ENCODE data around the gene DAD1. TPM values are rescaled to one million over a fixed set of nuclear protein-coding genes. Genes with fewer than 3 reads are reported as not detected.

Gene DAD1
- total and polyA plus RNA-seq, 12 donors: 91.8 to 537 (median 291) TPM

DNA sequence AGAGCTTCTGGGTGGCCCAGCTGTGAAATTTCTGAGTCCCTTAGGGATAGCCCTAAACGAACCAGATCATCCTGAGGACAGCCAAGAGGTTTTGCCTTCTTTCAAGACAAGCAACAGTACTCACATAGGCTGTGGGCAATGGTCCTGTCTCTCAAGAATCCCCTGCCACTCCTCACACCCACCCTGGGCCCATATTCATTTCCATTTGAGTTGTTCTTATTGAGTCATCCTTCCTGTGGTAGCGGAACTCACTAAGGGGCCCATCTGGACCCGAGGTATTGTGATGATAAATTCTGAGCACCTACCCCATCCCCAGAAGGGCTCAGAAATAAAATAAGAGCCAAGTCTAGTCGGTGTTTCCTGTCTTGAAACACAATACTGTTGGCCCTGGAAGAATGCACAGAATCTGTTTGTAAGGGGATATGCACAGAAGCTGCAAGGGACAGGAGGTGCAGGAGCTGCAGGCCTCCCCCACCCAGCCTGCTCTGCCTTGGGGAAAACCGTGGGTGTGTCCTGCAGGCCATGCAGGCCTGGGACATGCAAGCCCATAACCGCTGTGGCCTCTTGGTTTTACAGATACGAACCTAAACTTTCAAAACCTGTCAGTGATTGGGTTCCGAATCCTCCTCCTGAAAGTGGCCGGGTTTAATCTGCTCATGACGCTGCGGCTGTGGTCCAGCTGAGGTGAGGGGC lies 38.9 kb downstream of the DAD1 start:
- no peak for DNase-seq
- peaks cover 8 to 23% of the 10 kb centered on the region in 2 donors for H3K4me1 ChIP-seq (replicated peaks in 1 of 2)
- H3K27ac ChIP-seq: no peak overlapping the region
- no peak overlapping the region for H3K4me3 ChIP-seq
- intact Hi-C loops (cut with DNase I): loop anchor here (5.0 to 10.0 kb wide), 3 partner anchors 105 to 302 kb away; partner anchors contain the start of gene MRPL52 (in 1 of the 2)
- TF ChIP-seq POLR2A (IDR thresholded peaks at IDR 0.05) (no peak), CTCF (IDR thresholded peaks at IDR 0.05) (no peak)
- 66 to 80% (median 72%) methylated on average over 8 to 11 of the region's 11 CpGs for WGBS, 4 donors
- no peaks in the 10 kb centered on the region for H3K9me3 ChIP-seq (replicated peaks in 1 of 3)
- H3K27me3 ChIP-seq: no peaks in the 10 kb centered on the region
- no peaks in the 10 kb centered on the region for H3K36me3 ChIP-seq (replicated peaks in 1 of 2)

- Histone ChIP-seq H3K9me3 (replicated peaks in 1 of 3) (no peaks in the 10 kb centered on the region), H3K27ac (no peak overlapping the region), H3K4me3 (no peak overlapping the region), H3K27me3 (no peaks in the 10 kb centered on the region), H3K4me1 (replicated peaks in 1 of 2) (peaks cover 8 to 23% of the 10 kb centered on the region in 2 donors), H3K36me3 (replicated peaks in 1 of 2) (no peaks in the 10 kb centered on the region)
- 70 to 96% (median 87%) methylated on average over 6 of the region's 6 CpGs for WGBS, 4 donors
- TF ChIP-seq POLR2A (IDR thresholded peaks at IDR 0.05) (no peak), CTCF (IDR thresholded peaks at IDR 0.05) (no peak)
- intact Hi-C loops (cut with DNase I): no loop called here
- no peak for DNase-seq
Observed at GRCh38 chr14:22549324-22549962, 39.6 kb downstream of the DAD1 start.

DNA sequence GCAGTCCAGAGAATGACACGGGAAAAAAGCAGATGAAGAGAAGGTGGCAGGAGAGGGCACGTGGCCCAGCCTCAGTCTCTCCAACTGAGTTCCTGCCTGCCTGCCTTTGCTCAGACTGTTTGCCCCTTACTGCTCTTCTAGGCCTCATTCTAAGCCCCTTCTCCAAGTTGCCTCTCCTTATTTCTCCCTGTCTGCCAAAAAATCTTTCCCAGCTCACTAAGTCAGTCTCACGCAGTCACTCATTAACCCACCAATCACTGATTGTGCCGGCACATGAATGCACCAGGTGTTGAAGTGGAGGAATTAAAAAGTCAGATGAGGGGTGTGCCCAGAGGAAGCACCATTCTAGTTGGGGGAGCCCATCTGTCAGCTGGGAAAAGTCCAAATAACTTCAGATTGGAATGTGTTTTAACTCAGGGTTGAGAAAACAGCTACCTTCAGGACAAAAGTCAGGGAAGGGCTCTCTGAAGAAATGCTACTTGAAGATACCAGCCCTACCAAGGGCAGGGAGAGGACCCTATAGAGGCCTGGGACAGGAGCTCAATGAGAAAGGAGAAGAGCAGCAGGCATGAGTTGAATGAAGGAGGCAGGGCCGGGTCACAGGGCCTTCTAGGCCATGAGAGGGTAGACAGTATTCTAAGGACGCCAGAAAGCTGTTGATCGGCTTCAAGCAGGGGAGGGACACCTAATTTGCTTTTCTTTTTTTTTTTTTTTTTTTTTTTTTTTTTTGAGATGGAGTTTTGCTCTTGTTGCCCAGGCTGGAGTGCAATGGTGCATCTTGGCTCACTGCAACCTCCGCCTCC lies 40.9 kb downstream of the DAD1 start:
- TF ChIP-seq CTCF (IDR thresholded peaks at IDR 0.05) (no peak), POLR2A (IDR thresholded peaks at IDR 0.05) (no peak)
- no peak overlapping the region for H3K4me3 ChIP-seq
- DNase-seq: no peak
- H3K27ac ChIP-seq: peak overlapping the region in 1 of 5 donors; percentile 41
- intact Hi-C loops (cut with DNase I): no loop called here
- H3K9me3 ChIP-seq (replicated peaks in 1 of 3): no peaks in the 10 kb centered on the region
- H3K27me3 ChIP-seq: no peaks in the 10 kb centered on the region
- peaks cover 8 to 23% of the 10 kb centered on the region in 2 donors for H3K4me1 ChIP-seq (replicated peaks in 1 of 2)
- no peaks in the 10 kb centered on the region for H3K36me3 ChIP-seq (replicated peaks in 1 of 2)
- 86 to 91% (median 89%) methylated on average over 7 to 8 of the region's 8 CpGs for WGBS, 4 donors

- Histone ChIP-seq H3K27me3 (no peaks in the 10 kb centered on the region), H3K36me3 (replicated peaks in 1 of 2) (no peaks in the 10 kb centered on the region), H3K27ac (peak overlapping the region in 1 of 5 donors; percentile 41), H3K4me3 (no peak overlapping the region), H3K9me3 (replicated peaks in 1 of 3) (no peaks in the 10 kb centered on the region), H3K4me1 (replicated peaks in 1 of 2) (peaks cover 8 to 23% of the 10 kb centered on the region in 2 donors)
- 67 to 78% (median 76%) methylated on average over 5 to 9 of the region's 9 CpGs for WGBS, 4 donors
- no peak for DNase-seq
- intact Hi-C loops (cut with DNase I): no loop called here
- TF ChIP-seq POLR2A (IDR thresholded peaks at IDR 0.05) (no peak), CTCF (IDR thresholded peaks at IDR 0.05) (no peak)
Observed at GRCh38 chr14:22547313-22547947, 41.6 kb downstream of the DAD1 start.

Data from adrenal gland (tissue), 12 donors.